Parathyroid adenoma (tissue), 2 donors: Measurements from ENCODE around the gene ADGRE3.
"Not testable (repeated sequence)": the region's sequence is repeated elsewhere in the genome, so short reads cannot be mapped to it uniquely, and the experiment has no call there.

ENCODE experiments used
- H2AFZ ChIP-seq: fragments of 300-600 bp; sonication (generic); one replicate; pipeline ENCODE4 v1.7.0; 2017; ENCODE audit warnings: antibody characterized with exemption, mild to moderate bottlenecking
- H3K27ac ChIP-seq: fragments of 300-600 bp; sonication (generic); one replicate; pipeline ENCODE4 v1.7.0; 2017
- H3K27me3 ChIP-seq: fragments of 300-600 bp; sonication (generic); one replicate; pipeline ENCODE4 v1.7.0; 2017; ENCODE audit warnings: low read length; ENCODE audit not compliant: control insufficient read depth, insufficient read depth
- H3K36me3 ChIP-seq: fragments of 300-600 bp; sonication (generic); one replicate; pipeline ENCODE4 v1.7.0; 2017; ENCODE audit warnings: low read length; ENCODE audit not compliant: control insufficient read depth, insufficient read depth
- H3K4me1 ChIP-seq: fragments of 300-600 bp; sonication (generic); one replicate; pipeline ENCODE4 v1.7.0; 2017; ENCODE audit warnings: control low read depth
- H3K4me2 ChIP-seq: fragments of 300-600 bp; sonication (generic); one replicate; pipeline ENCODE4 v1.7.0; 2017; ENCODE audit warnings: low read length
- H3K4me3 ChIP-seq: fragments of 300-600 bp; sonication (generic); one replicate; pipeline ENCODE4 v1.7.0; 2017; ENCODE audit warnings: low read depth, low read length
- H3K79me2 ChIP-seq: fragments of 300-600 bp; sonication (generic); one replicate; pipeline ENCODE4 v1.7.0; 2017; ENCODE audit warnings: control low read depth
- H3K9ac ChIP-seq: fragments of 300-600 bp; sonication (generic); one replicate; pipeline ENCODE4 v1.7.0; 2017; ENCODE audit warnings: mild to moderate bottlenecking
- H3K9me3 ChIP-seq: fragments of 300-600 bp; sonication (generic); one replicate; pipeline ENCODE4 v1.7.0; 2017; ENCODE audit warnings: low read length; ENCODE audit not compliant: control insufficient read depth
- CTCF ChIP-seq: fragments of 300-600 bp; sonication (generic); IDR thresholded peaks from one replicate; pipeline ENCODE4 v1.7.0; 2017; ENCODE audit warnings: antibody characterized with exemption, mild to moderate bottlenecking
- donor health status: primary hyperparathyroidism.

Gene ADGRE3

GRCh38 chr19:14649020-14649419, 25.6 kb downstream of the ADGRE3 start:
- H3K27me3 ChIP-seq: no peaks in the 10 kb centered on the region
- no peak overlapping the region for H3K9ac ChIP-seq
- H2AFZ ChIP-seq: no peak overlapping the region
- no peaks in the 10 kb centered on the region for H3K36me3 ChIP-seq
- no peaks in the 10 kb centered on the region for H3K4me1 ChIP-seq
- H3K4me2 ChIP-seq: no peak overlapping the region
- no peak overlapping the region for H3K27ac ChIP-seq
- no peaks in the 10 kb centered on the region for H3K9me3 ChIP-seq
- H3K4me3 ChIP-seq: no peak overlapping the region
- no peak for TF ChIP-seq CTCF
- H3K79me2 ChIP-seq: no peaks in the 10 kb centered on the region

GRCh38 chr19:14648506-14648905, 26.1 kb downstream of the ADGRE3 start:
- Histone ChIP-seq H3K9me3 (no peaks in the 10 kb centered on the region), H3K4me2 (no peak overlapping the region), H3K9ac (no peak overlapping the region), H3K4me1 (no peaks in the 10 kb centered on the region), H2AFZ (no peak overlapping the region), H3K27ac (no peak overlapping the region), H3K79me2 (no peaks in the 10 kb centered on the region), H3K27me3 (no peaks in the 10 kb centered on the region), H3K36me3 (no peaks in the 10 kb centered on the region), H3K4me3 (no peak overlapping the region)
- no peak for TF ChIP-seq CTCF

- H3K4me2 ChIP-seq: no peak overlapping the region
Observed at GRCh38 chr19:14639536-14640277, 34.9 kb downstream of the ADGRE3 start.

GRCh38 chr19:14632286-14632685, 42.4 kb downstream of the ADGRE3 start:
- no peak for TF ChIP-seq CTCF
- no peak overlapping the region for H3K4me2 ChIP-seq
- no peaks in the 10 kb centered on the region for H3K4me1 ChIP-seq
- H2AFZ ChIP-seq: no peak overlapping the region
- H3K27me3 ChIP-seq: no peaks in the 10 kb centered on the region
- no peaks in the 10 kb centered on the region for H3K79me2 ChIP-seq
- H3K27ac ChIP-seq: no peak overlapping the region
- H3K9me3 ChIP-seq: no peaks in the 10 kb centered on the region
- no peaks in the 10 kb centered on the region for H3K36me3 ChIP-seq
- H3K4me3 ChIP-seq: no peak overlapping the region
- H3K9ac ChIP-seq: no peak overlapping the region

More at GRCh38 chr19:14639536-14640277, 34.9 kb downstream of the ADGRE3 start:
- Histone ChIP-seq H3K9me3 (no peaks in the 10 kb centered on the region), H3K9ac (no peak overlapping the region), H3K4me1 (no peaks in the 10 kb centered on the region), H3K27ac (no peak overlapping the region), H2AFZ (no peak overlapping the region), H3K4me3 (no peak overlapping the region), H3K79me2 (no peaks in the 10 kb centered on the region), H3K36me3 (no peaks in the 10 kb centered on the region), H3K27me3 (no peaks in the 10 kb centered on the region)
- TF ChIP-seq CTCF: no peak

GRCh38 chr19:14629557-14629956, 45.1 kb downstream of the ADGRE3 start:
- Histone ChIP-seq H3K27ac (no peak overlapping the region), H3K4me3 (no peak overlapping the region), H3K9me3 (no peaks in the 10 kb centered on the region), H2AFZ (no peak overlapping the region), H3K79me2 (no peaks in the 10 kb centered on the region), H3K36me3 (no peaks in the 10 kb centered on the region), H3K4me1 (no peaks in the 10 kb centered on the region), H3K9ac (no peak overlapping the region), H3K4me2 (no peak overlapping the region), H3K27me3 (no peaks in the 10 kb centered on the region)
- TF ChIP-seq CTCF: no peak

GRCh38 chr19:14624491-14624890, 50.2 kb downstream of the ADGRE3 start:
- not testable (repeated sequence) for H3K27me3 ChIP-seq, H3K9me3 ChIP-seq, H3K79me2 ChIP-seq, H3K9ac ChIP-seq, H3K4me2 ChIP-seq, H3K27ac ChIP-seq, H3K4me3 ChIP-seq, H3K4me1 ChIP-seq, H3K36me3 ChIP-seq, H2AFZ ChIP-seq
